ENCODE measurements around the gene TMEM237. TPM values are rescaled to one million over a fixed set of nuclear protein-coding genes. Genes with fewer than 3 reads are reported as not detected.

Gene TMEM237, protein sequence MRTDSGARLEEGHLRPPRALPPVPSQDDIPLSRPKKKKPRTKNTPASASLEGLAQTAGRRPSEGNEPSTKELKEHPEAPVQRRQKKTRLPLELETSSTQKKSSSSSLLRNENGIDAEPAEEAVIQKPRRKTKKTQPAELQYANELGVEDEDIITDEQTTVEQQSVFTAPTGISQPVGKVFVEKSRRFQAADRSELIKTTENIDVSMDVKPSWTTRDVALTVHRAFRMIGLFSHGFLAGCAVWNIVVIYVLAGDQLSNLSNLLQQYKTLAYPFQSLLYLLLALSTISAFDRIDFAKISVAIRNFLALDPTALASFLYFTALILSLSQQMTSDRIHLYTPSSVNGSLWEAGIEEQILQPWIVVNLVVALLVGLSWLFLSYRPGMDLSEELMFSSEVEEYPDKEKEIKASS
- 26.3 and 27.7 TPM in 2 replicates for total RNA-seq

GRCh38 chr2:201643216-201643890 lies at the start of gene TMEM237:
TSS of gene TMEM237 (minus strand) at chr2:201643503. CDS start at chr2:201643400, 103 bp downstream.

Other genes with a start within 250 kb of the TMEM237 start
- gene TRAK2, start 192.0 kb downstream of the TMEM237 start, total RNA-seq: 8.2 and 21.4 TPM in 2 replicates
- 25.3 and 25.6 TPM in 2 replicates for gene STRADB, start 191.8 kb downstream of the TMEM237 start, total RNA-seq
- gene MPP4, start 55.1 kb upstream of the TMEM237 start, total RNA-seq: under 0.01 and 0.07 TPM in 2 replicates
- gene ALS2, start 137.4 kb upstream of the TMEM237 start, total RNA-seq: 31.2 and 35.2 TPM in 2 replicates
- not detected in 2 replicates for gene CDK15, start 163.0 kb upstream of the TMEM237 start, total RNA-seq

All from nasal cavity respiratory epithelium epithelial cell of viscerocranial mucosa (primary cell).